Jurkat, Clone E6-1 (cell line): ENCODE data around the gene RASSF7.

ENCODE experiments used
- DNase-seq: peaks from one replicate; pipeline ENCODE4 v3.0.0-alpha.2; 2011; ENCODE audit warnings: low read depth, low spot score
- H3K4me3 ChIP-seq: 2 replicates; pipeline ENCODE4 v1.5.1; 2011; ENCODE audit warnings: mild to moderate bottlenecking, low read length, control low read depth, moderate library complexity

The RASSF7 gene

GRCh38 chr11:597166-597725 lies 36.5 kb downstream of the RASSF7 start:
- DNase-seq = no peak
- no peak overlapping the region for H3K4me3 ChIP-seq

GRCh38 chr11:598005-598680 lies 37.4 kb downstream of the RASSF7 start:
- DNase-seq = no peak
- no peak overlapping the region for H3K4me3 ChIP-seq

GRCh38 chr11:601573-602245 lies 40.9 kb downstream of the RASSF7 start:
- no peak overlapping the region for H3K4me3 ChIP-seq
- no peak for DNase-seq

GRCh38 chr11:603154-603553 lies 42.4 kb downstream of the RASSF7 start:
- DNase-seq = no peak
- no peak overlapping the region for H3K4me3 ChIP-seq

- H3K4me3 ChIP-seq = no peak overlapping the region
- DNase-seq = no peak
These were observed 44.7 kb downstream of the RASSF7 start for GRCh38 chr11:605286-606129.

- no peak overlapping the region for H3K4me3 ChIP-seq
- DNase-seq = no peak
These were observed 45.5 kb downstream of the RASSF7 start for GRCh38 chr11:606245-606644.

GRCh38 chr11:607020-607780 lies 46.4 kb downstream of the RASSF7 start:
- DNase-seq = no peak

GRCh38 chr11:607971-608659 lies 47.3 kb downstream of the RASSF7 start:
- no peak overlapping the region for H3K4me3 ChIP-seq
- DNase-seq = no peak

More at GRCh38 chr11:607020-607780, 46.4 kb downstream of the RASSF7 start:
- no peak overlapping the region for H3K4me3 ChIP-seq

- H3K4me3 ChIP-seq = no peak overlapping the region
- DNase-seq = no peak
These were observed 48.1 kb downstream of the RASSF7 start for GRCh38 chr11:608791-609251.

GRCh38 chr11:609341-609811 lies 48.6 kb downstream of the RASSF7 start:
- DNase-seq = no peak
- H3K4me3 ChIP-seq = no peak overlapping the region

GRCh38 chr11:610146-610801 lies 49.5 kb downstream of the RASSF7 start:
- DNase-seq = no peak
- no peak overlapping the region for H3K4me3 ChIP-seq

- no peak overlapping the region for H3K4me3 ChIP-seq
- no peak for DNase-seq
These were observed 50.5 kb downstream of the RASSF7 start for GRCh38 chr11:611001-611996.

- no peak for DNase-seq
These were observed 51.6 kb downstream of the RASSF7 start for GRCh38 chr11:612201-612960.

GRCh38 chr11:612961-613300 lies 52.2 kb downstream of the RASSF7 start:
- DNase-seq = no peak
- no peak overlapping the region for H3K4me3 ChIP-seq

More at GRCh38 chr11:612201-612960, 51.6 kb downstream of the RASSF7 start:
- no peak overlapping the region for H3K4me3 ChIP-seq

GRCh38 chr11:613369-613968 lies 52.7 kb downstream of the RASSF7 start:
- DNase-seq = peak; percentile 32
- H3K4me3 ChIP-seq = no peak overlapping the region
